H9 (cell line): ENCODE results near the gene TNIK. TPM values are rescaled to one million over a fixed set of nuclear protein-coding genes. Genes with fewer than 3 reads are reported as not detected.

Source experiments
- DNase-seq: peaks from one replicate; pipeline ENCODE4 v3.0.0-alpha.2; 2017
- H2AFZ ChIP-seq: one replicate; pipeline ENCODE4 v1.6.1; 2013; ENCODE audit warnings: mild to moderate bottlenecking, low read length, control low read depth, moderate library complexity
- H2AK5ac ChIP-seq: 2 replicates; pipeline ENCODE4 v1.6.1; 2013; ENCODE audit warnings: low read length, control low read depth, mixed read lengths; ENCODE audit not compliant: insufficient read length
- H2BK120ac ChIP-seq: one replicate; pipeline ENCODE4 v1.6.1; 2013; ENCODE audit warnings: low read depth, mild to moderate bottlenecking, low read length, control low read depth, inconsistent platforms; ENCODE audit not compliant: poor library complexity, severe bottlenecking
- H2BK12ac ChIP-seq: 2 replicates; pipeline ENCODE4 v1.6.1; 2013; ENCODE audit warnings: low read length, control low read depth, mixed read lengths, low read depth; ENCODE audit not compliant: insufficient read length
- H2BK15ac ChIP-seq: 2 replicates; pipeline ENCODE4 v1.6.1; 2013; ENCODE audit warnings: low read depth, low read length, control low read depth
- H2BK20ac ChIP-seq: one replicate; pipeline ENCODE4 v1.6.1; 2013; ENCODE audit warnings: low read depth, mild to moderate bottlenecking, low read length, control low read depth, inconsistent platforms; ENCODE audit not compliant: poor library complexity, severe bottlenecking
- H2BK5ac ChIP-seq: 2 replicates; pipeline ENCODE4 v1.6.1; 2013; ENCODE audit warnings: low read length, control low read depth, mixed read lengths; ENCODE audit not compliant: insufficient read length
- H3K14ac ChIP-seq: 2 replicates; pipeline ENCODE4 v1.6.1; 2013; ENCODE audit warnings: low read length, control low read depth; ENCODE audit not compliant: insufficient read depth
- H3K18ac ChIP-seq: 2 replicates; pipeline ENCODE4 v1.6.1; 2013; ENCODE audit warnings: low read depth, mild to moderate bottlenecking, mixed read lengths, low read length, control low read depth; ENCODE audit not compliant: insufficient read length
- H3K23ac ChIP-seq: 2 replicates; pipeline ENCODE4 v1.6.1; 2013; ENCODE audit warnings: low read length, control low read depth, mixed read lengths, low read depth; ENCODE audit not compliant: insufficient read length
- H3K23me2 ChIP-seq: 2 replicates; pipeline ENCODE4 v1.6.1; 2013; ENCODE audit warnings: low read depth, mild to moderate bottlenecking, mixed read lengths, low read length, control low read depth; ENCODE audit not compliant: insufficient read length, poor library complexity, severe bottlenecking
- H3K27ac ChIP-seq: 2 replicates; pipeline ENCODE4 v1.5.1; 2013; ENCODE audit warnings: low read length, control low read depth, mixed read lengths, low read depth; ENCODE audit not compliant: insufficient read length
- H3K27me3 ChIP-seq: 2 replicates; pipeline ENCODE4 v1.6.1; 2013; ENCODE audit warnings: low read length, control low read depth, inconsistent platforms; ENCODE audit not compliant: insufficient read depth
- H3K4ac ChIP-seq: 2 replicates; pipeline ENCODE4 v1.6.1; 2013; ENCODE audit warnings: low read depth, mild to moderate bottlenecking, control low read depth, inconsistent platforms, low read length, moderate library complexity
- H3K4me1 ChIP-seq: 2 replicates; pipeline ENCODE4 v1.6.1; 2013; ENCODE audit warnings: low read length, control low read depth, inconsistent platforms; ENCODE audit not compliant: insufficient read depth
- H3K4me2 ChIP-seq: 2 replicates; pipeline ENCODE4 v1.6.1; 2013; ENCODE audit warnings: low read length, control low read depth, mixed read lengths; ENCODE audit not compliant: insufficient read length, insufficient read depth
- H3K56ac ChIP-seq: 2 replicates; pipeline ENCODE4 v1.6.1; 2013; ENCODE audit warnings: low read depth, mild to moderate bottlenecking, mixed read lengths, low read length, control low read depth; ENCODE audit not compliant: insufficient read length
- H3K79me1 ChIP-seq: 2 replicates; pipeline ENCODE4 v1.6.1; 2013; ENCODE audit warnings: low read depth, mild to moderate bottlenecking, moderate library complexity, low read length, control low read depth, inconsistent platforms; ENCODE audit not compliant: insufficient read depth, poor library complexity, severe bottlenecking
- H3K79me2 ChIP-seq: 2 replicates; pipeline ENCODE4 v1.6.1; 2013; ENCODE audit warnings: low read length, control low read depth, inconsistent platforms; ENCODE audit not compliant: insufficient read depth
- H3K9ac ChIP-seq: 2 replicates; pipeline ENCODE4 v1.6.1; 2013; ENCODE audit warnings: low read length, control low read depth, mixed read lengths; ENCODE audit not compliant: insufficient read length; ENCODE audit errors: extremely low read depth
- H3K9me3 ChIP-seq: one replicate; pipeline ENCODE4 v1.6.1; 2013; ENCODE audit warnings: low read depth, low read length, inconsistent platforms; ENCODE audit not compliant: control insufficient read depth
- H3T11ph ChIP-seq: one replicate; pipeline ENCODE4 v1.6.1; 2013; ENCODE audit warnings: mild to moderate bottlenecking, low read length, control low read depth, inconsistent platforms
- H4K20me1 ChIP-seq: one replicate; pipeline ENCODE4 v1.6.1; 2013; ENCODE audit not compliant: control insufficient read depth, insufficient read length, insufficient read depth
- H4K5ac ChIP-seq: 2 replicates; pipeline ENCODE4 v1.6.1; 2013; ENCODE audit warnings: low read depth, mild to moderate bottlenecking, mixed read lengths, low read length, control low read depth; ENCODE audit not compliant: insufficient read length
- H4K8ac ChIP-seq: replicated peaks from 2 replicates; pipeline ENCODE4 v1.6.1; 2013; ENCODE audit warnings: low read length, control low read depth, mixed read lengths, low read depth; ENCODE audit not compliant: insufficient read length
- H4K91ac ChIP-seq: 2 replicates; pipeline ENCODE4 v1.6.1; 2013; ENCODE audit warnings: low read depth, mild to moderate bottlenecking, moderate library complexity, mixed read lengths, low read length, control low read depth; ENCODE audit not compliant: insufficient read length
- H3K27ac Mint-ChIP-seq, 3 experiments: 2 replicates in 2 of 3; 3 replicates in 1 of 3; pipeline ENCODE4 v1.8.0; 2020 to 2021; ENCODE audit warnings: mixed read lengths in 3 of 3, mild to moderate bottlenecking in 1 of 3, moderate library complexity in 1 of 3
- H3K27me3 Mint-ChIP-seq: 2 replicates; pipeline ENCODE4 v1.8.0; 2021; ENCODE audit warnings: low read depth, mild to moderate bottlenecking, moderate library complexity, mixed read lengths
- H3K36me3 Mint-ChIP-seq, 3 experiments: 2 replicates in 2 of 3; 3 replicates in 1 of 3; pipeline ENCODE4 v1.8.0; 2020 to 2021; ENCODE audit warnings: low read depth in 3 of 3, mixed read lengths in 3 of 3; ENCODE audit not compliant: insufficient read depth in 1 of 3
- H3K4me1 Mint-ChIP-seq, 2 experiments: 2 replicates each; pipeline ENCODE4 v1.8.0; 2020; ENCODE audit warnings: mixed read lengths in 2 of 2
- H3K4me3 Mint-ChIP-seq, 2 experiments: 2 replicates in 1 of 2; 3 replicates in 1 of 2; pipeline ENCODE4 v1.8.0; 2020 to 2021; ENCODE audit warnings: mild to moderate bottlenecking in 2 of 2, mixed read lengths in 2 of 2, moderate library complexity in 1 of 2
- H3K9me3 Mint-ChIP-seq, 2 experiments: 2 replicates in 1 of 2; 3 replicates in 1 of 2; pipeline ENCODE4 v1.8.0; 2020; ENCODE audit warnings: mild to moderate bottlenecking in 2 of 2, mixed read lengths in 2 of 2, moderate library complexity in 1 of 2
- WGBS: extraction: QIAGEN DNeasy Blood & Tissue Kit; methylation state at CpG from one replicate; pipeline ENCODE4 v1.1.7; 2013; ENCODE audit warnings: missing lambda C conversion rate, low lambda C conversion rate, mixed read lengths; ENCODE audit not compliant: insufficient read length; ENCODE audit errors: extremely low coverage; 5-methylcytosine and 5-hydroxymethylcytosine counted together
- total RNA-seq: library from RNA; stranded (reverse); gene quantifications from 2 replicates; pipeline ENCODE4 v1.2.1, GENCODE V29; 2021
- TF ChIP-seq, protein P1 (sequence below): fragments of 200-600 bp; sonication (generic); conservative IDR thresholded peaks from 3 replicates; pipeline ENCODE4 v1.8.0; 2021; ENCODE audit warnings: antibody characterized with exemption, mild to moderate bottlenecking

Gene TNIK
- total RNA-seq, 1 experiment from 2014 or later, result 15.9 TPM

DNA sequence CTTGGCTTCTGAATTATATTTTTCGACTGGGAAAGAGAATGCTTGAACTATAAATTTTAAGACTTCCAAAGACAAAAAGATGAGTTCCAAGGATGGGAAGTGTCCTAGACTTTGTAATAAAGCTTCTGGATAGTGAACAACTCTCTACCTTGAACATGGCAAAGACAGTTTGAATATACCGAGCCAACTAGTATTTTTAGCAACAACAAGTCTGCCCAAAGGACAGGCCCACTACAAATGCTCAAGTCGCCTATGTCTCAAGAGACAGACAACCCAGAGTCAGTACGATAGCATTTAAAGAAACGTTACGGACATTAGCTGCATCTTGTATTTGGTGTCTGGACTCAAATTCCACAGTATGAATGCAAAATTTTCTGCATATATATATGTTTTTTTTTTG, 258.4 kb downstream of the TNIK start:
- no peak overlapping the region for H4K91ac ChIP-seq
- Mint-ChIP-seq H3K4me3 (no peak overlapping the region), H3K4me1 (peaks cover 17 to 27% of the 10 kb centered on the region in 2 experiments), H3K27ac (no peak overlapping the region), H3K9me3 (no peaks in the 10 kb centered on the region), H3K36me3 (peaks cover 0 to 9% (median 4%) of the 10 kb centered on the region in 3 experiments; a peak in 4 of 7 replicates), H3K27me3 (no peaks in the 10 kb centered on the region)
- H3K23ac ChIP-seq, result no peak overlapping the region
- H2BK120ac ChIP-seq, result no peak overlapping the region
- H2BK20ac ChIP-seq, result no peak overlapping the region
- H4K8ac ChIP-seq, result no peak overlapping the region
- no peaks in the 10 kb centered on the region for H3K27me3 ChIP-seq
- H3T11ph ChIP-seq, result no peak overlapping the region
- H2BK15ac ChIP-seq, result no peak overlapping the region
- H3K79me1 ChIP-seq, result no peaks in the 10 kb centered on the region
- no peak overlapping the region for H3K14ac ChIP-seq
- no CpG with 5 or more reads among the region's 6 CpGs for WGBS
- H3K9me3 ChIP-seq, result no peaks in the 10 kb centered on the region
- no peak overlapping the region for H2AFZ ChIP-seq
- H3K27ac ChIP-seq, result no peak overlapping the region
- H3K56ac ChIP-seq, result no peak overlapping the region
- no peak for DNase-seq
- H3K23me2 ChIP-seq, result no peaks in the 10 kb centered on the region
- no peaks in the 10 kb centered on the region for H3K79me2 ChIP-seq
- no peaks in the 10 kb centered on the region for H4K20me1 ChIP-seq
- H3K4me1 ChIP-seq, result peaks cover 2% of the 10 kb centered on the region; the same call in 1 of the 2 replicates
- H3K18ac ChIP-seq, result no peak overlapping the region
- H3K4ac ChIP-seq, result no peak overlapping the region
- no peak overlapping the region for H2BK12ac ChIP-seq
- H2BK5ac ChIP-seq, result no peak overlapping the region
- H2AK5ac ChIP-seq, result no peak overlapping the region
- H3K9ac ChIP-seq, result no peak overlapping the region
- no peak overlapping the region for H4K5ac ChIP-seq
- H3K4me2 ChIP-seq, result no peak overlapping the region
- TF ChIP-seq, protein P1, sequence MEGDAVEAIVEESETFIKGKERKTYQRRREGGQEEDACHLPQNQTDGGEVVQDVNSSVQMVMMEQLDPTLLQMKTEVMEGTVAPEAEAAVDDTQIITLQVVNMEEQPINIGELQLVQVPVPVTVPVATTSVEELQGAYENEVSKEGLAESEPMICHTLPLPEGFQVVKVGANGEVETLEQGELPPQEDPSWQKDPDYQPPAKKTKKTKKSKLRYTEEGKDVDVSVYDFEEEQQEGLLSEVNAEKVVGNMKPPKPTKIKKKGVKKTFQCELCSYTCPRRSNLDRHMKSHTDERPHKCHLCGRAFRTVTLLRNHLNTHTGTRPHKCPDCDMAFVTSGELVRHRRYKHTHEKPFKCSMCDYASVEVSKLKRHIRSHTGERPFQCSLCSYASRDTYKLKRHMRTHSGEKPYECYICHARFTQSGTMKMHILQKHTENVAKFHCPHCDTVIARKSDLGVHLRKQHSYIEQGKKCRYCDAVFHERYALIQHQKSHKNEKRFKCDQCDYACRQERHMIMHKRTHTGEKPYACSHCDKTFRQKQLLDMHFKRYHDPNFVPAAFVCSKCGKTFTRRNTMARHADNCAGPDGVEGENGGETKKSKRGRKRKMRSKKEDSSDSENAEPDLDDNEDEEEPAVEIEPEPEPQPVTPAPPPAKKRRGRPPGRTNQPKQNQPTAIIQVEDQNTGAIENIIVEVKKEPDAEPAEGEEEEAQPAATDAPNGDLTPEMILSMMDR, result no peak
